GM12872 (cell line): ENCODE measurements around the gene ENPP3.

Experiments used
- CTCF ChIP-seq: IDR thresholded peaks from 3 replicates; pipeline ENCODE4 v1.5.1; 2011; ENCODE audit warnings: low read depth, mild to moderate bottlenecking, low read length, moderate library complexity; ENCODE audit not compliant: insufficient read depth

The ENPP3 gene

GRCh38 chr6:131754088-131754487 lies 117.0 kb downstream of the ENPP3 start:
- TF ChIP-seq CTCF: no peak

- no peak for TF ChIP-seq CTCF
These were observed 117.8 kb downstream of the ENPP3 start for GRCh38 chr6:131754715-131755567.

DNA sequence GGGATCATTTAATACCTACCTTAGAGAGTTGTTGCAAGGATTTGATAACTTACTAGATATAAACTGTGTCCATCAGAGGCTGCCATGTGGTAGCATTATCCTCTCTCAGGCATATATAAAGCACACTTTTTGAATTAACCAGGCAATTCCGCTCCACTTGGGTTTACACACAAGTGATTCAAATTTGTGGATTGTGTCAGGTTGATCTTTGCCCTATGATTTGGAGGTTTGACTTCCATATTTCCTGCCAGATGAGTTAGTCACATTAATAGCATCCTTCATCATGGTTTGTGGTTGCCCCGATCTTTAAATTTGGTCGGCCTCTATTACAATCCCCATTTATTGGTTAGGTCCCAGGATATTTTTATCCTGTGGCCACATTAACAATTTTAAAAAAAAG lies 118.5 kb downstream of the ENPP3 start:
- no peak for TF ChIP-seq CTCF

DNA sequence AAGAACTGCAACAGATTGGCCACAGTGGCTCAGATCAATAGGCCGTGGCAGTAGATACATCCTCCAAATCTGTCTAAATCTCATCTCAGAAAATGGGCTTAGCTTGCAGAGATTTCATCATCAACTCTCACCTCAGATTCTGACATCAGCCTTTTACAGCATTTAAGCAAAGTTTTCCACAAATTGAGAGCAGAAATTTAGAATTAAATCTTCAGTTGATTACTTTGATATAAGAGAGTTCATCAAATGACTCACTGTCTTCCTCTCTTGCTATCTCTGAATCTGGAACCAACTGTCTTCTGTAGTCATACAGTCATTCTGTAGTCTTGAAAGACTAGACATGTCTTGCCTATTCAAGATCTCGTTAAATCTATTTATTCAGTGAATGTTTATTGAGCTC lies 118.9 kb downstream of the ENPP3 start:
- no peak for TF ChIP-seq CTCF

- no peak for TF ChIP-seq CTCF
These were observed 121.8 kb downstream of the ENPP3 start for GRCh38 chr6:131758920-131759319.

GRCh38 chr6:131761060-131761761 lies 124.1 kb downstream of the ENPP3 start:
- no peak for TF ChIP-seq CTCF

GRCh38 chr6:131761762-131762067 lies 124.6 kb downstream of the ENPP3 start:
- no peak for TF ChIP-seq CTCF
